Activated CD8-positive, alpha-beta memory T cell treated with anti-CD3 and anti-CD28 coated beads for 24 hours (primary cell): ENCODE data around the gene IL36A.

ENCODE experiments used
- DNase-seq: peaks from one replicate; pipeline ENCODE4 v3.0.0-alpha.2; 2020

IL36A gene

GRCh38 chr2:113009622-113010021 lies 4.4 kb downstream of the IL36A start:
- no peak for DNase-seq

DNA sequence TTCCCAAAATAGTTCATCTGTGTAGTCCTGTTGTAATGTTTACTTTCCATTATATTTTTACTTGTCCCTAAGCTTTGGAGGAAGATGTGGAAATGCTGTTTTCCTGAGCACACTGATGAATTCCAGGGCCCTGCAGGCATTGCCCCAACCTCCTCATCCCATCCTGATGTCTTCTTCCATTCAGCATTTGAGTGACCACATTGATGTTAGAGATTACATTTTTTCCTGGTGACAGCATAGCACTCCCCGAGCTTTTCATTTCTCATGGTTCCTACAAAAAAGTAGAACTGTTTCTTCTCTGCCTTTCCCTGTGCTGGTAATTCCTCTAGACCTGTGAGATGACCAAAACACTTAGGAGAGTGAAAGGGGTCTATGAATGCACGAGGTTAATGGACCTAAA lies 4.8 kb downstream of the IL36A start:
- DNase-seq, result no peak

- DNase-seq, result no peak
Measured at GRCh38 chr2:113011108-113011507, 5.8 kb downstream of the IL36A start.

DNA sequence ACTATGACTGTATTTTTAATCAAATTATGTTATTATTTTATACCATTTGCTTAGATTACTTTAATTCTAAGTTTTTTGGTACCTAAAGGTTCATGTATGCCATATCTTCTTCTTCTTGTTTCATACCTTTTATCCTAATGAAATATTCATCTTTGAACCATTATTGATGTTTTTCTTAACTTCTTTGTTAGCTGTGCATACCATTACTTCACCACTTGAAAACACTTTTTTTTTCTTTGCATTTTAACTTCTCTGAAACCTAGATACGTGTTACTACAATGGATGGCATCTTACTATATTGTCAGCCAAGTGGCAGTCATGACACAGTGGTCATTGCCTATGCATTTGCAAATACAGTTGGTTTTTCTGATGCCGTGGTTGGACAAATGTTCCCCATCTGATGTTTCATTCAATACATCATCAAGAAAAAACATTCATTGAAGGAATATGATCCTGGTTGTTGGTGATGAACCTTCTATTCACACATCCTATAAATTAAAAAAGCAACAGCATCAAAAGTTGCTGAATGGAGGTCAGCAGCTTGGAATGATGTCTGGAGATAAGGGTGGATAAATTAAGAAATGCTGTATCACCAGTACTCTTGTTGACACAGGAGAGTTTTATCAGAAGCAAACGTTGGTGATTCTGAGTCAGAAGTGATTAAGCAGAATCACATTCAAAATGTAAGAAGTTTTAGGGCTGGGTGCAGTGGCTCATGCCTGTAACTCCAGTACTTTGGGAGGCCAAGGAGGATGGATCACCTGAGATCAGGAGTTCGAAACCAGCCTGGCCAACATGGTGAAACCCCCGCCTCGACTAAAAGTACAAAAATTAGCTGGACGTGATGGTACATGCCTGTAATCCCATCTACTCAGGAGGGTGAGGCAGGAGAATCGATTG lies 7.4 kb downstream of the IL36A start:
- no peak for DNase-seq

DNA sequence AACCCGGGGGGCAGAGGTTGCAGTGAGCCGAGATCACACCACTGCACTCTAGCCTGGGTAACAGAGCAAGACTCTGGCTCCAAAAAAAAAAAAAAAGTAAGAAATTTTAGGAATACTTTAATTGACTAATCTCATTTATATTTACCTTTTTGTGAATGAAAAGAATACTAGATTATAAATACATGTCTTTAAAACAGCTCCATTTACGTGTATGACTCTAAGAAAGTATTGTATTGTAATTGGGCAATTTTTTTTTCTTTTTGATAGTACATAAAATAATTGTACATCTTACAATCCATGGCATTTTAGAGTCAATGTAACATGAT lies 8.0 kb downstream of the IL36A start:
- no peak for DNase-seq

DNA sequence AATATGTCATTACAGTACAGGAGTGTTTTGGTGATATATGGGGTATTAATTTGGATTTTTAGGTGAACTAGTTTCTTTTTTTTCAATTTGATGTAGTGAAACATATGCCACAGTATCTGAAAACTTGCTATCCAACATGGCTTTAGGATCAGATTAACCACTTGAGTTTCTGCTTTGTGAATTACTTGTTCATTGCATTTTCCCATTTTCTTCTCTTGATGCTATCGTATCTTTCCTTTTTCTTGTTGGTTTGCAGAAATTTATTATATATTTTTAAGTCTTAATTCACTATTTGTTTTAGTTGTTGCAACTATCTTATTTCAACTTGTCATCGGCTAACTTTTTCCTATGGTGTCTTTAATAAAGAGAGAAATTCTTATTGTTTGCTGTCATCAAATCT lies 8.8 kb downstream of the IL36A start:
- DNase-seq, result no peak

- no peak for DNase-seq
Measured at GRCh38 chr2:113015042-113015441, 9.8 kb downstream of the IL36A start.

DNA sequence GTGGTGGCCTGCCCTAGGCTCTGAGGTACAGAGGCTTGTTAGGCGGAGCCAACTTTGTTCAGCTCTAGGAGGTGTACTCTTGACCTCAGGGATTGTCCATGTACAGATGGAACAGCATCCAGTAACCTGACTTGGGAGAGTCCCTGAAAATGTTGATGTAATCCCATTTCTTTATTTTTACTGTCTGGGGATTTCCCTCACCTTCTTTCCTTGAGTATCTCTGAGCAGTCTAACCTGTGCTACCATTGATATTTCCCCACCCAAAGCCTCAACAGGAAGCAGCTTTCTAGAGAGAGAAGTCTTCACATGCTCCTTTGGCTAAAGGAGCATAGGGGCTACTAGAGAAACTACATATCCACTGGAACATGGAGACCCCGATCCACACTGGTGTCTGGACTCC lies 10.4 kb downstream of the IL36A start:
- DNase-seq, result no peak

GRCh38 chr2:113018509-113018908 lies 13.2 kb downstream of the IL36A start:
- DNase-seq, result no peak

DNA sequence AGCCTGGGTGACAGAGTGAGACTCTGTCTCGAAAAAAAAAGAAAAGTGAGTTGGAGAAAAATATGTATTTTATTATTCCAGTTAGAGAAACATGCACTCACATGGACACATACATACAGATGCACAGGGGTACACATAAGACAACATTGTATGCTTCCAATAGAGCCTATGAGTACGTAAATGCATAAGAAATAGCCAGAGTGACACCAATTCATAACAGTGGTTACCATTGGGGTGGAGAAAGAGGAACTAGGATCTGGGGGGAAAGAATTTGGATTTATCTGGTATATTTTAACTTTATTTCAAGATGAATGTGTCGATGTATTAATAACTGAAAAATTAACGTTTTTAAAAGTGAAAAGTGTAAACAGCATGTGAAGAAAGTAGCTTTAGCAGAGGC lies 16.1 kb downstream of the IL36A start:
- DNase-seq, result no peak

- no peak for DNase-seq
Measured at GRCh38 chr2:113024764-113025163, 19.5 kb downstream of the IL36A start.

GRCh38 chr2:113025737-113026136 lies 20.5 kb downstream of the IL36A start:
- DNase-seq, result no peak

DNA sequence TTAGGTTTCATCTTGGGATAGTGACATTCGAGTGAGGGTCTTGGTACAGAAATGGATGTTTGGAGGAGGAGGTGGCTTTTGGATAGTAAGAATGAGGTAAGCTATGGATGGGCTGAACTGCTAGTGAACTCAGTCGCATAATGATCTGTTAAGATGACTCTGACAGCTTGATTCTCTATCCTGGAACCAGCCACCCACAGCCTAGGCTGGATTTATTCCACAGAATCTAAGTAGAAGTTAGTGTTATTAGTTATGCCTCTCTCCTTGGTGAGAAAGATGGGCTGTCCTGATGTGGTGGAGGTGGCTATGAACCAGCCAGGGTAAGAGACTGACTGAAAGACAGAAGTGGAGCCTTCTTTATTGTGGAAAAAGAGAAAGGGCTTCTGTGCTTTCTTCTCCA lies 22.4 kb downstream of the IL36A start:
- DNase-seq, result no peak

- DNase-seq, result no peak
Measured at GRCh38 chr2:113028112-113028511, 22.9 kb downstream of the IL36A start.

DNA sequence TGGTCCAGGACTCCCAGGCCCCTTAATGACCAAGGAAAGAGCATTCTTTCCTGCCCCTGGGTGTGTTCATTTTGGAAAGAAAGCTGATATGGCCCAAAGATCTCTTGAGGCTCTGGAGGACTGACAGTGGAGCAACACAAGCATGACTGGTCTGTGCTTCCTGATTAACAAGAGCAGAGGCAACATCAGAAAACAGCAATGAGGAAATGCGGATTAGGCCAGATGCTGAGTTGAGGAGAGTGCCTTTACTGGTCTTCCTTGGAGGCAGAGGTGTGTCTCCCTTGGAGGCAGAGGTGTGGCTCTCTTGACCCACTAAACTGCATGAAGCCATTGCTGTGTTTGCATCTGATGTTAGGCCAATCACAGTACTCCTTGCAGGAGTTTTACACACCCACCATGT lies 27.5 kb downstream of the IL36A start:
- DNase-seq, result no peak

- DNase-seq, result no peak
Measured at GRCh38 chr2:113034016-113034415, 28.8 kb downstream of the IL36A start.

GRCh38 chr2:113036763-113037162 lies 31.5 kb downstream of the IL36A start:
- no peak for DNase-seq

GRCh38 chr2:113038291-113038690 lies 33.0 kb downstream of the IL36A start:
- DNase-seq, result no peak

GRCh38 chr2:113039158-113039557 lies 33.9 kb downstream of the IL36A start:
- no peak for DNase-seq

DNA sequence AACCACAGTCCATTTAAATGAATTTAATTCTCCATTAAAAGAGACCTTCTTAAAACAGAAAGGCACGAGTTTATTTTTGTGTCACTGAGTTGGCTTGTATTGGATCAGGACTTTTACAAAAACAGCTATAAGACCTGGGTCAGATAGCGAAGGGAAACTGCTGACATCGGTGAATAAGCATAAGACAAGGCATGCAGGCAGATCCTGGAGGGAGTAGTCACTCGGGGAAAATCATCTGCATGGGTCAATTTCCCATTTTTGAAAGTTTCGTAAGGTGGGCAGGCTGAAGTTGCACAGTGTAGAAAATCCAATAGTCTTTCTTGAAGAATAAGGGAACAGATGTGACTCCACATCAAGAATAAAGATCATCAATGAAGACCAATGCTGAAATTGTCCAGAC lies 34.5 kb downstream of the IL36A start:
- no peak for DNase-seq

DNA sequence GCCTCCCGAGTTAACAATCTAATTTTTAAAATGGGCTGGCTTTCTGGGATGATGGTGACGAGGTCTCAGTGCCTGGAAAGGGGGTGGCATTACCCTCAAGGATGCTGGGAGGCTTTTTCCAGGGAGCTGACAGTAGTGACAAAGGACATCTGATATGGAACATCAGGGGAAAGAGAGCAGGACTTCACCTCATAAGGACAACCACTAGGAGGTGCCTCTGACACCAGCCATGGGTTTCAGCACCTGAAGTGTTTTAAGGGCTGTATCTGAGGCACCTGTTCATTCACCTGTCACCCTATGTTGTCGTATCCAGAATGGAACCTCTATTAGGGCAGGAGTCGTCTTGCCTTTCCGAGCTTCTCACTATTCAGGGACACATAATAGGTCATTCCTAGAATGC lies 36.6 kb downstream of the IL36A start:
- DNase-seq, result no peak

- DNase-seq, result no peak
Measured at GRCh38 chr2:113046465-113046864, 41.2 kb downstream of the IL36A start.

DNA sequence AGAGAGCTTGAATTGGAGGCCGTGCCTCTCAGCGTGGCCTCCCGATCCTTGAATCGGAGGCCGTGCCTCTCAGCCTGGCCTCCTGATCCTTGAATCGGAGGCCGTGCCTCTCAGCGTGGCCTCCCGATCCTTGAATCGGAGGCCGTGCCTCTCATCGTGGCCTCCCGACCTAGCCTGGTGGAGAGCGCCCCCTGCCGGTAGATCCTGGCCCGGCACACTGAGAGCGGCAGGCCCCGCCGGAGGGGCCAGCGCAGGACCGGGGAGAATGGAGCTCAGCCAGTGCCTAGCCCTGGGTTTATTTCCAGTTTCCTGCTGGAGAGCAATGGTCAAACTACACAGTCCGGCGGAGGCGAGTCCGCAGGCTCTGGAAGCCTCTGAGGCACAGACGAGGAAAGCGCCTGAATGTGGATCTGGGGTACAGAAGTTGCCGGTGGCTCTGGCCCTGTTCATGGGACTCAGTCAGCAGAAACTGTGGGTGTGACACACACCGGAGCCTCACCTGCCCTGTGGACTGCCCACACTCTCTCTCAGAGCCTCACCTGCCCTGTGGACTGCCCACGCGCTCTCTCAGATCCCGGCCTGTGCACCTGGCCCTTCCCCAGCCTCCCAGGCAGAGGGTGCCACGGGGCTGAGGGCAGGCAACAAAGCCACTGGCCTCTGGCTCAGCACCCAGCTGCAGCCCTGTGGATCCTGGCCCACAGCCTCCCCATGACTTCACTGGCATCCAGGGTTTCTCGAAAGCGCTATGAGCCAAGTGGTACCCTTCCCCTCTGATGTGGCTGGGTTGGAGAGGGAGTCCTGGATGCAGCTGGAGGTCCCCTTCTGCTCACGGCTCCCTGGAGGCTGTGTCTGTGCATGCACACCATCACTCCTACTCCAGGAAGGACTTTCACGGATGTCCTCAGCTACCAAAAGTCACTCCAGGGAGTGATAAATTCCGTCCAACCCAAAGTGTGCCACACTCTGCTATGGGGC lies 45.9 kb downstream of the IL36A start:
- no peak for DNase-seq

DNA sequence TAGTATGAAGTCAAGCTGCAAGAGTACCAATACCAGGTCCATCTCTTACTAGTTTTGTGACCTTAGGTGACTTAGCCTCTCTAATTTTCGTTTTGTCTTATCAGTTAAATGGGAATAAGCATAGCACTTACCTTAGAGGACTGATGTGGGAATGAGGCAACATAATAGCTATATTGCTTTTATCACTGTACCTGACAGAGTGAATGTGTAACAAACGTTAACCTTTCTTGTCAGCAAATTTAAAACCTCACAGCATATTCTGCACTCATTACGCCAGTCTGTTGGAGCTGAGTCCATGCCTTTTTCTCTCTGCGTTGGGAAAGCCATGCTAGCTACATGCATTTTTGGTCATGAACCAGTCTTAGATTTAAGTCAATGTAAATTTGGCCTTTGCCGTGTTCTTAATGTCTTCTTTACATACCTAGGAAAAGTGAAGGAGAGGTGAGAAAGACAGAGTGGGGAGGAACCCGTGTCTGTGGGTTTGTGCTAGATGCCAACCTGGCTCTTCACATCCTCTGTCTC lies 47.2 kb downstream of the IL36A start, which contains the start of gene IL36B:
TSS of gene IL36B (minus strand) at position 472 of the 522 bp plus-strand sequence.
- no peak for DNase-seq
